DLD1 (cell line): Measurements from ENCODE around the gene SCYGR4.
"Not testable (repeated sequence)": the region's sequence is repeated elsewhere in the genome, so short reads cannot be mapped to it uniquely, and the experiment has no call there.

Experiments used
- in situ Hi-C: cut with HindIII; loops from 2 replicates; pipeline ENCODE4 v1.10.0; 2017; ENCODE audit warnings: low sequenced_read_pairs

SCYGR4 gene

GRCh38 chr2:227617316-227618230 lies at the start of gene SCYGR4:
SCYGR4 (plus strand) TSS chr2:227617498; CDS start chr2:227617498, 0 bp downstream.
- in situ Hi-C loops = no loop called here

- in situ Hi-C loops = no loop called here
Measured at GRCh38 chr2:227568852-227569169, 48.5 kb upstream of the SCYGR4 start.

- in situ Hi-C loops = no loop called here
Measured at GRCh38 chr2:227570615-227571014, 46.7 kb upstream of the SCYGR4 start.

GRCh38 chr2:227576110-227576509 lies 41.2 kb upstream of the SCYGR4 start:
- in situ Hi-C loops = no loop called here

GRCh38 chr2:227576812-227577211 lies 40.5 kb upstream of the SCYGR4 start:
- in situ Hi-C loops = no loop called here

GRCh38 chr2:227577555-227577954 lies 39.7 kb upstream of the SCYGR4 start:
- in situ Hi-C loops = no loop called here

- in situ Hi-C loops = no loop called here
Measured at GRCh38 chr2:227578642-227579041, 38.7 kb upstream of the SCYGR4 start.

GRCh38 chr2:227579791-227580190 lies 37.5 kb upstream of the SCYGR4 start:
- in situ Hi-C loops = no loop called here

GRCh38 chr2:227582369-227582768 lies 34.9 kb upstream of the SCYGR4 start:
- in situ Hi-C loops = no loop called here

GRCh38 chr2:227592694-227593387 lies 24.5 kb upstream of the SCYGR4 start:
- in situ Hi-C loops = no loop called here

- in situ Hi-C loops = no loop called here
Measured at GRCh38 chr2:227595797-227596196, 21.5 kb upstream of the SCYGR4 start.

- in situ Hi-C loops = no loop called here
Measured at GRCh38 chr2:227597036-227597435, 20.3 kb upstream of the SCYGR4 start.

- in situ Hi-C loops = no loop called here
Measured at GRCh38 chr2:227597998-227598397, 19.3 kb upstream of the SCYGR4 start.

- in situ Hi-C loops = not testable (repeated sequence)
Measured at GRCh38 chr2:227598835-227599503, 18.3 kb upstream of the SCYGR4 start, which contains the start of gene SCYGR2. SCYGR2 (plus strand) TSS chr2:227598893; CDS start chr2:227598893, 0 bp downstream.

GRCh38 chr2:227602358-227602757 lies 14.9 kb upstream of the SCYGR4 start:
- in situ Hi-C loops = no loop called here

- in situ Hi-C loops = no loop called here
Measured at GRCh38 chr2:227606476-227606875, 10.8 kb upstream of the SCYGR4 start.

- in situ Hi-C loops = no loop called here
Measured at GRCh38 chr2:227607941-227608340, 9.4 kb upstream of the SCYGR4 start.

- in situ Hi-C loops = no loop called here
Measured at GRCh38 chr2:227608561-227609338, 8.5 kb upstream of the SCYGR4 start.

GRCh38 chr2:227610123-227610522 lies 7.2 kb upstream of the SCYGR4 start:
- in situ Hi-C loops = no loop called here

- in situ Hi-C loops = no loop called here
Measured at GRCh38 chr2:227612546-227613271, 4.6 kb upstream of the SCYGR4 start.
